HG03064 (cell line): ENCODE data around the gene ANKRA2.
"Not testable (repeated sequence)": the region's sequence is repeated elsewhere in the genome, so short reads cannot be mapped to it uniquely, and the experiment has no call there.

Experiments used
- ATAC-seq: cut with Tn5 transposase; IDR thresholded peaks from one replicate; pipeline ENCODE4 v1.9.1; 2021; ENCODE audit warnings: low read depth; ENCODE audit not compliant: unreplicated experiment

ANKRA2 gene

GRCh38 chr5:73552642-73553041 lies 12.8 kb downstream of the ANKRA2 start:
- no peak for ATAC-seq

GRCh38 chr5:73550016-73550415 lies 15.4 kb downstream of the ANKRA2 start:
- ATAC-seq = no peak

- ATAC-seq = no peak
These were observed 20.0 kb downstream of the ANKRA2 start for GRCh38 chr5:73545403-73545779.

DNA sequence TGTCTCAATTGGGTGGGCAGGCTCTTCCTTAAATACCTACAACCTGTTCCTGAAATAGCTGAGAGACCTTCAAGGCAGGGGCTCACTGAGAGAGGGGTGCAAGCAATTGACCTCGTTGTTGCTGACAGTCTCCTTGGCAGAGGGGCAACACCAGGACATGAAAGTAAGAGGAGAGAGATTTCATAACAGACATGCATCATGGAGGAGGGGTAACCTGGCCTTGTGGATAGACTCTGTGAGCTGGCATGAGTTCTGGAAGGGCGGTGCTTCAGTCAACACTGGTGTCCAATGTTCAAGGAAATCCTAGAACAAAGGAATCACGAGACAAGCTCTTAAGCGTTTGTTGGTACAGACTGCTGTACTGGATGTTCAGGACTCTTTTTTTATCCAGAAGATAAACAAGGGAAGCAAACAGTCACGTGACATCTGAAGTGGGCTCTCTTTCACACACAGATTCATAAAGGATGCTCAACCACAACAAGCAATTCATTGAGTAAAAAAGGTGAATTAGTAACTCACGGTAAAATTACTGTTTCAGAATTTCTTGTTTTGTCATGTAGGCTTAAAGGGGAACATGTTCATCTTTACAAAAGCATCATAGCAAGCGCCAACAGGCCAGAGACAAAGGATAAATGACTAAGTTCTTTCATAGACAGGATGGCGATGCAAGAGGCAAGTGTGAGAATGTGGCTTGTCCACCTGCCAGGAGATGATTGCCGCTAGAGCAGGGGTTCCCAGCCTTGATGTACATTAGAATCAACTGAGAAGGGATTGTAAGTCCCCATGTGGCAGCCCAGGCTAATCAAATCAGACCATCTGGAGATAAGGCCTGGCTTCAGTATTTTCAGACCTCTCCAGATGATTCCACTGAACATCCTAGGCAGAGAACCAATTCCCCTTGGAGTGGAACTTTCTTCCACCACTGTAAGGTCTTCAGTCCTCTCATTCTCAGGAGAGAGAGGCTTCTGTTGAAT lies 20.7 kb downstream of the ANKRA2 start:
- ATAC-seq = no peak

GRCh38 chr5:73542020-73542419 lies 23.4 kb downstream of the ANKRA2 start:
- no peak for ATAC-seq

GRCh38 chr5:73540192-73540591 lies 25.2 kb downstream of the ANKRA2 start:
- ATAC-seq = no peak

DNA sequence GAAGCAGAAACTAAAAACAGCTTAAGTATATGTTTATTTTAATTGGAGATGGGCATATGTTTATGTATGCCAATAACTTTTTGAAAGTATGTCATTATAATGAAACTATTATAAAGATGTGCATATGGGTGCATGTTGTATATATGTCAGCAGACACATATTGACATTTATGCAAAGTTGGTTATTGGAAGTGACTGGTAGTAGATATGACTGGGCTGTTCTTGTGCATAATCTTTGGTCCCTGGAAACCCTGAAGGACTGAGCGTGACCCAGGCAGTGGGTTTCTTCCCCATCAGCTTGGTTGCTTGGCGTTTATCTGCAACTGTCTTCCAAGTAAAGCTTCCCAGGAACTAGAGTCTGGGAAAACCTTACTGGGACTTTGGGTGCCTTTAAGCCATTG lies 25.7 kb downstream of the ANKRA2 start:
- no peak for ATAC-seq

DNA sequence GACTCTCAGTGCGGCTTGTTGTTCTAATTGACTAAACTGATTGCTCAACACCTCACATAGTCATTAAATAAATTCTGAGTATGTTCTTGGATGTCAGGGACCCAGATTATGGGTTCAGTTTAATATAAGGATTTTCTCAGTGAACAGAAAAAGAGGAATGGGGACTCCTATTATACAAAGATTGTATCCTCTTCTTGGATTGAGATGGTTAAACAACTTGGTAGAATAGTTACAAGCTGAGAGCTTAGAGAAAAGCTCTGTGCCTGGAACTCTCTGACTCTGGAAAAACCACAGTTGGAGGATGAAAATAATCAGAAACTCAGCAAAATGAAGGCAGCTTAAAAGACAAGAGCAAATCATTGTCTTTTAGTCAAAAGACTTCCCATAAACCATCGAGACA lies 30.5 kb downstream of the ANKRA2 start:
- no peak for ATAC-seq

DNA sequence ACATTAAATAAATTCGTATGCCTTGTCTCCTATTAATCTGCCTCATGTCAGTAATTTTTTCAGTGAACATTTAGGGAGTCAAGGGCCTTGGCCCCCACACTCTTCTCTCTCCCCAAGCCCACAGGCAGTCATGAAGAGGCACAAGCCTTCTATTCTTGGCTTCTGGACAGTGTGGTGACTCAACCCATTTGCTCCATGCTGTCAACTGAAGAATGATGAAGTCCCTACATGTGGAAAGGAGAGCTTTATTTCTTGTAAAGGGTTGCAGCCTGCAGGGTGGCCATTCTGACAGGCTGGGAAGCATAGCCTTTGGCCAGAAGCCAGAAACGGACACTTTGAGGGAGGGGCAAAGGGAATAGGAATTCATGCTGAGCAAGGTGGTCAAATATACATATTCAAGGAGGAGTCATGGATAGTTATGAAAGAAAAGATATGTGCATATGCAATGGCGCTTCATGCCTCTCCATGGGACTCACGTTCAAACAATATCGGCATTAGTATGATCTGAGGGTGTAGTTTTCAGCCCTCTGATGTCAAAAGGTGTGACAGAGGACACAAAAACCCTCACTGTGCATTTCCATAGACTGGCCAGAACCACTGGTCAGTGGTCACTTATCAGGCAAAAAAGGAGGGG lies 31.3 kb downstream of the ANKRA2 start:
- no peak for ATAC-seq

GRCh38 chr5:73532195-73532594 lies 33.2 kb downstream of the ANKRA2 start:
- no peak for ATAC-seq

- no peak for ATAC-seq
These were observed 34.1 kb downstream of the ANKRA2 start for GRCh38 chr5:73531356-73531755.

DNA sequence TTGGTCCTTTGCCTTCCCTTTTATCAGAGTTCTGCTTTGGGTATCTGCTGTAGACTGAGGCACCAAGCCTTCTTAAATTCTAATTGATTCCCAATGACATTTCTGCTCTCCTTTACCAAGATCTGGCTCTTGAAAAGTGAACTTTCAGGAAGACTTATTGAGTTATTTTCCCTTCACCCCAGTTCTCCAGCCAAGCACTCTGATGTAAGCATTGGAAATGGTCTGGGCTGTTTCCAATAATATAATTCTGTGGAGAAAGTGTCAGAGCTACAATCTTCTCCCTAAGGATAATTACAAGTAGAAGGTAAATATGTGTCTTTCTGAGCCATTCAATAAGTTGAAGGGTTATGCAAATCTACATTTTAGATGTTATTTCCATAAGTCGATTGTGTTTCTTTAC lies 36.4 kb downstream of the ANKRA2 start:
- no peak for ATAC-seq

DNA sequence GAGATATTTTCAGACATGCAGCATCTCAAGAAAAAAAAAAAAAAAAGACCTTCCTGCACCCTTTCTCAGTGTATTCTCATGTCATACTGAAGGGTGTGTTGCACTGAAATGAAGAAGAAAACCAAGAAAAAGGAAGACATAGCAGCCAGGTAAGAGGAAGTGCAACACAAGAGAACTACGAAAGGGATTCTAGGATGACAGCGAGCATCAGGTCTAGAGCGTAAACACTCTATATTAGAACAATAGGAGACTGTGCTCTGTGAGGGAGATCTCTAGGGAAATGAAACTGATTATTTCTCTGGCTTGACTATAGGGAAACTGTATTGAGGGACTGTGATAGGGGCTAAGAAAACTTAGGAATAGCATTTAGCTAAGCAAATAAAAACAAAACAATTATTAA lies 37.2 kb downstream of the ANKRA2 start:
- ATAC-seq = no peak

GRCh38 chr5:73525606-73526203 lies 39.7 kb downstream of the ANKRA2 start:
- no peak for ATAC-seq

- no peak for ATAC-seq
These were observed 41.6 kb downstream of the ANKRA2 start for GRCh38 chr5:73523861-73524260.

- no peak for ATAC-seq
These were observed 42.5 kb downstream of the ANKRA2 start for GRCh38 chr5:73522989-73523388.

GRCh38 chr5:73519531-73520283 lies 45.7 kb downstream of the ANKRA2 start:
- ATAC-seq = peak; percentile 84

- ATAC-seq = no peak
These were observed 50.2 kb downstream of the ANKRA2 start for GRCh38 chr5:73515232-73515631.

- no peak for ATAC-seq
These were observed 51.0 kb downstream of the ANKRA2 start for GRCh38 chr5:73514418-73514817.

DNA sequence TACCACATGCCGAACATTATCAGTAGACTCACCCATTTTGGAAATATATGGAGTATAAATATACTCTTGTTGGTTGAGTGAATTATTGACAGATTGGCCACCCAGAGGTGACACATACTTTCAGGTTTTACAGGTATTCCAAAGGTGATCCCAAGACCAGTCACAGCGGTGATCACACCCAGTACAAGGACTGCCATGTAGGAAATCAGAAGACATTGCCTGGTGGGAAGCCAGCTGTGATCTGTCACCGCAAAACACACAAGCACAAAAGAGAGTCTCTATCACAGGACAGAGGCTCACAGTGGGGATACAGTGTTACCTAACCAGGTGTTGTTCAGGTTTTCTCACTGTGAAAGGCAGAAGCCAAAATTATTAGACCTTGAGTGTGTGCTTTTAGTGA lies 51.4 kb downstream of the ANKRA2 start:
- ATAC-seq = no peak

- ATAC-seq = not testable (repeated sequence)
These were observed 56.9 kb downstream of the ANKRA2 start for GRCh38 chr5:73508521-73508920.
